Activated CD4-positive, alpha-beta T cell treated with anti-CD3 and anti-CD28 coated beads, Interleukin-2, amount 50 U/mL, for 1 hour (primary cell): ENCODE measurements around the gene STRAP.
A peak's percentile ranks its signal among the peaks of the same experiment; 100 is the strongest.
"Not testable (repeated sequence)": the region's sequence is repeated elsewhere in the genome, so short reads cannot be mapped to it uniquely, and the experiment has no call there.

Experiments used
- DNase-seq: peaks from one replicate; pipeline ENCODE4 v3.0.0-alpha.2; 2020

STRAP gene

DNA sequence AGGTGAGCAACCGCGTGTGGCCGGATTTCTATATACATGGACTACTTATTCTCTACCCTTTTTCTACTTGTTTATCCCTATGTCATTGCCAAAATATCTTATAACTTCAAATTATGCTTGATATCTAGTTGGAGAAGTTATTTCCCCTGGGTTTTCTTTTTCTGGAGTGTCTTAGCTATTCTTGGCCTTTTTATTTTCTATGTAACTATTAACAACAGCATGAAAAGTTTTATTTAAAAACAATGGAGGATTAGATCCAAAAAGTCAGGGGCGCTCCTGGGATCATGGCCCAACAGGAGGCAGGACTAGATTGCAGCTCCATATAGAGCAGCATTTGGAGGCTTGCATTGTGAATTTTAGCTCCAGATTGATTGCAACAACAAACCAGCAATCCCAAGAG is 8.6 kb upstream of the STRAP start:
- DNase-seq, result no peak

DNA sequence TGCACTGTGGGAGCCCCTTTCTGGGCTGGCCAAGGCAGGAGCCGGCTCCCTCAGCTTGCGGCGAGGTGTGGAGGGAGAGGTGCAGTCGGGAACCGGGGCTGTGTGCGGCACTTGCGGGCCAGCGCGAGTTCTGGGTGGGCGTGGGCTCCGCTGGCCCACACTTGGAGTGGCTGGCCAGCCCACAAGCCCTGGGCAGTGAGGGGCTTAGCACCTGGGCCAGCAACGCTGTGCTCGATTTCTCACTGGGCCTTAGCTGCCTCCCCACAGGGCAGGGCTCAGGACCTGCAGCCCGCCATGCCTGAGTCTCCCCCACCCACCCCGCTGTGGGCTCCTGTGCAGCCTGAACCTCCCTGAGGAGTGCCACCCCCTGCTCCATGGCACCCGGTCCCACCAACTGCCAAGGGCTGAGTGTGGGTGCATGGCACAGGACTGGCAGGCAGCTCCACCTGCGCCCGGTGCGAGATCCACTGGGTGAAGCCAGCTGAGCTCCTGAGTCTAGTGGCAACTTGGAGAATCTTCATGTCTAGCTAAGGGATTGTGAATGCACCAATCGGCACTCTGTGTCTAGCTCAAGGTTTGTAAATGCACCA is 7.5 kb upstream of the STRAP start:
- DNase-seq, result not testable (repeated sequence)

DNA sequence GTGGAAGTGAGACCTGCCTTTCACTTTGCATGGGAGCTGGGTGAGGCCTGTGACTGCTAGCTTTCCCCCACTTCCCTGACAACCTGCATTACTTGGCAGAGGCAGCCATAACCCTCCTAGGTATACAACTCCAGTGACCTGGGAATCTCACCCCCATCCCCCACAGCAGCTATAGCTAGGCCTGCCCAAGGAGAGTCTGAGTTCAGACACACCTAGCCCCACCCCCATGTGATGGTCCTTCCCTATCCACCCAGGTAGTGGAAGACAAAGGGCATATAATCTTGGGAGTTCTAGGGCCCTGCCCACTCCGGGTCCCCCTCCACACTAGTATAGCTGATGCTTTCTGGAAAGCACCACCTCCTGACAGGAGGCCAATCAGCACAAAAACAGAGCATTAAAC is 6.3 kb upstream of the STRAP start:
- DNase-seq, result no peak

DNA sequence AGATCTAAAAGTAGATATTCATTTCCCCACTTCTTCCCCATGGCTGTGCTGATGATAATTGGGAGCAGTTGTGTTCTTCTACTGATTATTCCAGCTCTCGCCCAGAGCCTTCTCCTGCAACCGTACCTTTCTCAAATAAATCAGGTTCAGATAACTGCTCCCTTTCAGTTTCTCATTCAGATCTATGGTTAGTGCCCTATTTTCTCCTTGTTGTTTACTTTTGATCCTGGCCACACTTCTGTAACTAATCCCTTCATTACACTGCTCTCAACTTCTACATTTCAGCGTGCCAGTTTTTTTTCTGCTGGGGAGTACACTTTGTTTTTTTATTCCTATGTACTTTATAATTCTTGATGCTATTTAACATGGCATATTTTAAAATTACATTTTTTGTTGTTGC is 2.8 kb upstream of the STRAP start:
- no peak for DNase-seq

DNA sequence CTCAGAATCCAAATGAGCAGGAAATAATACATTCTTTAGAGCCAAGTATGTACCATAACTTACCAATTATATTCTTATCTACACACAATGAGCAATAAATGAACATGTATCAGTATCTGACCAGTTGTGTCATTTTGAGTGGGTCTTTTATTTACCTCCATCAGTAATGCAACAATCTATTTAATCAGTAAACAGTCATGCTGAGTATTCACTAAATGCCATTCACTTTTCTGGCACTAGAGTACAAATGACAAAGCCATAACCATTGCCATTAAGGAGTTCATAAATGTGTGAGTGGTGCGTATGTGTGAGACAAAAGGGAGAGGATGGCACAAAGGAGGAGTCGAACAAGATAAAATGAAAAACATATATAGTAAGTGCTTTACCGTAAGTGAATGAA is 1.5 kb upstream of the STRAP start:
- no peak for DNase-seq

DNA sequence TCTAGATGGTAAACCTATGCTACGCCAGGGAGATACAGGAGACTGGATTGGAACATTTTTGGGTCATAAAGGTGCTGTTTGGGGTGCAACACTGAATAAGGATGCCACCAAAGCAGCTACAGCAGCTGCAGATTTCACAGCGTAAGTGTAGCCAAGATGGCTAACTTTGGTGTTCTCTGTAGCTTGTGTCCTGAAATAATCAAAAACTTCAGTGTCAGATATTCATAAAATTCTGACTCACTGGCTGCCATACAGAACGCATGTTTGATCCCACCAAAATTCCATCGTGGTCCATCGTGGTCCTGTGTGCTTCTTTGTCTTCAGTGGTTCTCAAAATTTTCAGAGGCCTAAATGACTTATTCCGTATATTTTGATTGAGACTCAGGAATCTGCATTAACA is 1.3 kb downstream of the STRAP start:
- DNase-seq, result no peak

DNA sequence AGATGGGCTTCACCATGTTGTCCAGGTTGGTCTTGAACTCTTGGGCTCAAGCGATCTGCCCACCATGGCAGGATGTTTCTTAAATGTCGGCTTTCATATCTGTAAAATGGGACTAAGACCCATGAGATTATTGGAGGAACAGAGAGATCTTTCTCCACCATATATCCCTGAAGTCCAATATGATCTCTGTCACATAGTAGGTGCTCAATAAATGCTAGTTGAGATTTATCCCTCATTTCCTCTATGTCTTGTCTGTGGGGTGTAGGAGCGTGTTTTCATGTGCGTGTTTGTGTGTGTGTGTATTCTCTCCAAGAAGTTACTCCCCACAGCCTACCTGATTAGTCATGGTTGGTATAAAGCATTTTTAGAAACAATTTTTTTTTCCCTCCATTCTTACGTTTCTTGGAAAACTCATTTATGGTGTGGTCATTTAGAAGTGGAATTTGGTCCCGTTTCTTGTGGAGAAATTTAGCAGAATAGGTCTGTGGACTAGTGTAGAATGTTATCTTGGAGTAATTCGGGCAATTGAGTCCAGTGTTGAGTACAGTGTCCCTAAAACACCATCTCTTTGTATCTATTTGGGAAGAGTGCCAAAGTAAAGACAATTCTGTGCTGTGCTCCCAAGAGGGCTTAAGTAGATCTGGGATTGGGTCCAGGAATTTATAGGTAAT is 4.3 kb downstream of the STRAP start:
- DNase-seq, result no peak

DNA sequence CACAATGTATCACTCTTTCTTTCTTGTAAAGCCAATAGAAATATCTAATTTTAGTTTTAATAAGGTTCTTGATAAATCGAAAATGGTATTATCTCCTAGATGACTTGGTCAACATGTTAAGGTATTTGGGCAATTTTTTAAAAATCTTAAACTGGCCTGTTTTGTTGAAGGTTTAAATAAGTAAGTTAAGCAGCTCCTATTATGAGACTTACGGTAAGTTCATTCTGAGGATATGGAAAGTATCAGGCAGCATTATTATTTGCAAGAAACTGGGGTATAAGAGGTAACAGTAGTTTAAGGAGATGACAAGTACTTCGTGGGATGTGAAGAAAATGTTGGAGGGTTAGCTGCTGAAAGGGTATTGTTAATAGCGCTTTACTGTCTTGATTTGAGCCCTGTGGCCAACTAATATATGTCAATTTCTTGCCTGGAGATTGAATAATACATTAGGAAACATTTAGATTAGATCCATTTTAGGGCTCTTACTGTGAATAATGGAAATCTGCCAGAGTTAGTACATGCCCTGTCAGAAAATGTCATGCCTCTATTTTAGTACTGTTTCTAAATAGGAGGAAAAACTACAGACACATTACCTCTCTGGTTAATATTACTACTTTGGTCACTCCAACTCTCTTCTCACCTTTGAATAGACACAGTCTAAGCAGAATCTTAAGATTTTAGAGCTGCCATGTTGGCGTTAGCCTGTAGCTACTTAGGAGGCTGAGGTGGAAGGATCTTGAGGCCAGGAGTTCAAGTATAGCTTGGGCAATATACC is 5.0 kb downstream of the STRAP start:
- DNase-seq, result no peak

DNA sequence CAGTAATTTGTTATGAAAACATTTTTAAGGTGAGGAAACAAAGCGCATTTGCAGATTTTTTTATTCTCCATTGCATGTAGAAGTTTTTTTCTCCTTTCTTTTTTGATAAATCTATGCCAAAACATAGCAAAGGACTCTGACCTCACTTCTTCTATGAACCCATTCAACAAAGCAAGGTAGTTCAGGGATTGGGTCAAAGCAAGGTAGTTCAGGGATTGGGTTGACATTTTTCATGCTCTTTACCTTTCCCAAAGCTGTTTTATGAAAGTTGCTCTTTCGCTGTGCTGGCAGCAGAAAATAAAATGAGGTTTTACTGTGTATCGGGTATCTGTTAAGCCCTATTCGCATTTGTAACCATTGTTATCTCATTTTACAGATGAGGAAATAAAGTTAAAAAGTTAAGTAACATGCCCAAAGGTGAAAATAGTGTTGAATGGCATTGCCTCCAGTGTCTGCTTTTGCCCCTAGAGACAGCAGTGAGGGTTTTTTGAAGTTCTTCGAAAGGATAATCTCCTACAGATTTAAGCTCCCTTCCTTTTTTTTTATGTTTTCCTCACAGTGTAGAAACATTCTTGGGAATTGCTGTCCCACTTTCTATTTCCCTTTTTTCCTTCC is 10.6 kb downstream of the STRAP start:
- no peak for DNase-seq

DNA sequence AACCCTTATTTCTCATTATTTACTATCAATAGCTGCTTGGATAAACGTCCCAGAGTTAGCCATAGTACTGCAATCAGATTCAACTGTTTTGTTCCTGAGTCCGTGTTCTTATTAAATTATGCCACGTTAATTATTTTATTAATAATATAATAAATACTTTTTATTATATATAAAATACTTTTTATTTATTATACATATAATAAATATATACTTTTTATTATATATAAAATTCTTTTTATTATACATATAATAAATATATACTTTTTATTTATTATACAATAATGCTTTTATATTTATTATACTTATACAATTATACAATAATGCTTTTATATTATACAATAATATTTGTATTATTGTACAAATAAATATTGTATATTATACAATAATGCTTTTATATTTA is 11.1 kb downstream of the STRAP start:
- no peak for DNase-seq

DNA sequence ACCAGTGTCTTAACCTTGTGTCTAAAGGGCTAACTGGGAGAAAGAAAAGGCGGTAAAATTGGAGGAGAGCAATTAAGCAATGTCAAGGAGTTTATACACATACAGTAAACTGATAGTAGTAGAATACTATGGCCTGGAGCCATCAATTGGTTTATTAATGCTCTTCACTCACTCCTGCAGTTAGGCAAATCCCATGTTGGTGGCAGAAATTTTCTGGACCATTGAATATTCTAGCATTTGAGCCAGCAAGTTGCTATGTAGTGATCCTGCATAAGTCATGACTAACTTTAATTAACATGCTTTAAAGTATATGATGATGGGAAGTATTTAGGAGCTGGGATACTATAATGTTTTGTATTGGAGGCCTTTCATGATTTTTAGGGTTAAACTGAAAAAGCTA is 14.7 kb downstream of the STRAP start:
- no peak for DNase-seq

DNA sequence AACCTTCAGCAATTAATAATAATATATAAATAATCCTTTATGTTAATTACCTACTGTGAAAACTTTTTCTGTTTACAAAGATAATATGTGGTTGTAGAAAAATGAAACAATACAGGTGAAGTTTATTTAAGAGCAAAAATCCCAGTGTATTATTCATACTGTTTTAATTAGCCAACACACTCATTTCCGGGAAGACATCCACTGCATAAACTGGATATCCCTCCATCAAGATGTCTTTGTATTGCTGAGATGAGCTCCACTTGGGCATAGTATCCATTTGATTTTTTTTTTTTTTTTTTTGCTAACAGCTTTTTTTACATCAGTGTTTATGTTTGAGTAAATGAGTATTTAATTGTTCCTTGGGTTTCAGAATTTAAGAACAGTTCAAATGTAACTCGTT is 15.2 kb downstream of the STRAP start:
- no peak for DNase-seq

DNA sequence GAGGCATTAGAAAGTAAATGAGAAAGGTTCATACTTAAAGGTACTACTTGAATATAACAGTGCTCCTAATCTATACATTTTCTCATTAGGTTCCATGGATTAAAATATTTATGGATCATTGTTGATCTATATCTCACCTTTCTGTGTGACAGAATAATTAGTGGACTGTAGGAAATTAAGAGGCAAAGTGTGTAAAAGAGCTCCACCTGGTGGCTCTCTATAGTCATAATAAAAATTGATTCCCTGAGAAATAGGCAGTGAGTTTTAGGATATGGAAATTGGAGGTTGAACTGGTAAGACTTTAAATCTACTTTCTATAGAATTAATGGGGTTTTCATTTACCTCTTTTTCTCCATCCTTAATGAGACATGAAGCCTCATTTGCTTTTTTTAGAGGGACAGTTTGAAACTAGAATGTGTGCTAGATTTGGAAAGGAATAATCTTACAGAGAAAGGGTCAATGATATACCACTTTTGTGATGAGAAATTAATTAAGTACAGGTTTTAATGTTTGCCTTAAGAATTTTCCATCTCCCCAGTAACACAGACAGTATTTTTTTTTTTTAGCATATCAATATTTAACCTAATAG is 17.2 kb downstream of the STRAP start:
- no peak for DNase-seq

DNA sequence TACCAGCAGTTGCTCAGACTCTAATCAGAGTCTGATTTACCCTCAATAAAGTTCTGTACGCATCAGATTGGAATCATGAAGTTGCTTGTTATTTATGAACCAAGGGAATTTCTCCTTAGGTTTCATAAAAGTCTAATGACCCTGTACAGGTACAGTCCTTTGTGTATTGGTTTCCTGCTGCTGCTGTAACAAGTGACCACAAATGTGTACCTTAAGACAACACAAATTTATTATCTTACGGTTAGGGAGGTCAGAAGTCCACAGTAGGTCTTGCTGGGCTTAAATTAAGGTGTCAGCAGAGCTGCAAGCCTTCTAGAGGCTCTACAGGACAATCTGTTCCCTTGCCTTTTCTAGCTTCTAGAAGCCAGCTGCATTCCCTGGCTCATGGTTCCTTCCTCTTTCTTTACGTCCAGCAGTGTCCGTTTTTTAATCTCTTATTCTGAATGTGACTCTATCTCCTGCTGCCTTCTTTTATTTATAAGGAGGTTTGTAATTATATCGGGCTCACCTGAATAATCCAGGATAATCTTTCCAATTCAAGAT is 22.3 kb downstream of the STRAP start:
- no peak for DNase-seq

DNA sequence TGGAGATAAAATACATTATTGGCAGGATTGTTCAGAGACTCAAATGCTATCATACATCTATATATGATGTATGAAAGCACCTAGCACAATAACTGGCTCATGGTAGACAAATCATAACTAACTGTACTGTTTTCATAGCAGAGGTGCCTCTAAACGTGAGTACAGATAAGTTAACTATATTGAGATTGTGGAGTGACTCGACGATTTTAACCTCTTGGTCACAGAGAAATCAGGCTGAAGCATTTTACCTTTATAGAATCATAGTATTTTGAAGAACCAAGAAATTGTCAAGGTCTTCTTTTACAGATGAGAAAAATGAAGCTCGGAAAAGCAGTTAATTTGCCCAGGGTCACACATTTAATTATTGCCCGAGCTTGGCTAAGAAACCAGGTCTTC is 28.3 kb downstream of the STRAP start:
- DNase-seq, result no peak

DNA sequence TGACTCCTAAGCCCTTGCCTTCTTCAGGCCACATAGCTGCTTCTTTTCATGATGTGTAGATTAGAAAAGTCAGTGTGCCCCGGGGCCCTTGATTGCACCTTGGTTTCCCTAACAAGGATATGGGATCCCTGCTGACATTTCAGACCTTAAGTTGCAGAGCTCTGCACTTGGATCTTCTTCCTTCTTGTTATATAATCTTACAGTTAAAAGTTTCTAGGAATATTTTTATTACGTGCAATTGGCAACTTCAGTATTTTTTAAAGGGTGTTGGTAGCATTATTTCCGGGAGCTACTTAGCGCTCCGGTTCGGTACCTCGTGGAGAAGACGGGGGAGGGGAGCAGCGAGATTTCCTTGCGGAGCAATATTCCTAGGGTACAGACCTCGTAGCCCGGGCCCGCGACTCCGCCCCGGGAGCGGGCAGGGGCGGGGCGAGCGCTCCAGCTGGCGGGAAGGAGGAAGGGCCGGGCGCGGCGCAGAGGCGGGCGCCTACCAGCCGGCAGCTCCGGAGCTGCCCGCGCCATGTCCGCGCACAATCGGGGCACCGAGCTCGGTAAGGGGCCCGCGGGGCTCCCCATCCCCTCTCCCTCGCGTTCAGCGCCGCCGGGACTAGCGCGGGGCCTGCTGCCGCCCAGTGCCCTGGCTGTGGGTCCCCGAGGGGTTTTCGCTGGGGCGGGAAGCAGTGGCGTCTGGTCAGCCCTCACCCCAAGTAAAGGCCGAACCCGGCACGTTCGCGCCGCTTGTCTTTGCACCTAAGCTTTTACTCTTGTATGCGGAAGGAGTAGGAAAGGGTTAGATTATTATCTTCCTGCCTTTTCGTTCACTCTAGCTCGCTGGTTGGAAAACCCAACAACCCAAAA is 28.9 kb downstream of the STRAP start, which contains the start of gene DERA:
TSS of gene DERA (plus strand) at position 469 of the 858 bp plus-strand sequence. CDS start at position 521, 52 bp downstream.
- DNase-seq, result peak; percentile 44

DNA sequence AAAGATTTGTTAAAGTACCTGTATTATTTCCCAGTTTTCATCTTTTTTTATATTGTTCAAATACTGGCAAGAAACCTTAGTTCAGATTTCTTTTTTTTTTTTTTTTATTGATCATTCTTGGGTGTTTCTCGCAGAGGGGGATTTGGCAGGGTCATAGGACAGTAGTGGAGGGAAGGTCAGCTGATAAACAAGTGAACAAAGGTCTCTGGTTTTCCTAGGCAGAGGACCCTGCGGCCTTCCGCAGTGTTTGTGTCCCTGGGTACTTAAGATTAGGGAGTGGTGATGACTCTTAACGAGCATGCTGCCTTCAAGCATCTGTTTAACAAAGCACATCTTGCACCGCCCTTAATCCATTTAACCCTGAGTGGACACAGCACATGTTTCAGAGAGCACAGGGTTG is 29.7 kb downstream of the STRAP start:
- not testable (repeated sequence) for DNase-seq

DNA sequence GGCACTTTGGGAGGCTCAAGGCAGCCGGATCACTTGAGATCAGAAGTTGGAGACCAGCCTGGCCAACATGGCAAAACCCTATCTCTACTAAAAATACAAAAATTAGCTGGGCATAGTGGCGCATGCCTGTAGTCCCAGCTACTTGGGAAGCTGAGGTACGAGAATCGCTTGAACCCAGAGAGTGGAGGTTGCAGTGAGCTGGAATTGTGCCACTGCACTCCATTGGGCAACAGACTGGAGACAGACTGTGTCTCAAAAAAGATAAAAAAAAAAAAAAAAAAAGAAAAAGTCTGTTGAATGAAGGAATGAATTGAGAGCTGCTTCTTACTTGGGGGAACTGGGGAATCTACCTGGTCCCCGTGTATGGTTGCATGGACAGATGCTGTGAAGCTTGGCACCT is 31.9 kb downstream of the STRAP start:
- DNase-seq, result not testable (repeated sequence)

DNA sequence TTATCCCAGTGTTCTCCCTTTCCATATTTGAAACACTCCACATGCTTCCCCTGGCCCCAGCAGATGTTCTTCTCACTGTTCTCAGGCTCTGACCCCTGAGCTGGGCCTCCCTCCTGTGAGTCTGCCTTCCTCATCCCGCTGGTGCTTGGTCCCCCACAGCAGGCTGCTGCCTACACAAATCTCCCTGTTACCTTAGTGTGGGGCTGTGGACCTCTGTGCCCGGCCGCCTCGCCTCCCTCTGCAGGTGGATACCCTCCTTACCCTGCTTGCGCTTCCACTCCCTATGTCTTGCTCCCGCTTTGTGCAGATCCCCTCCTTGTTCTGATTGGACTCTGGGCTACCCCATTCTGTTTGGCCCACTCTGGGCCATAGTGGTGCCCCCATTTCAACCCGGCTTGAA is 35.9 kb downstream of the STRAP start:
- DNase-seq, result no peak

DNA sequence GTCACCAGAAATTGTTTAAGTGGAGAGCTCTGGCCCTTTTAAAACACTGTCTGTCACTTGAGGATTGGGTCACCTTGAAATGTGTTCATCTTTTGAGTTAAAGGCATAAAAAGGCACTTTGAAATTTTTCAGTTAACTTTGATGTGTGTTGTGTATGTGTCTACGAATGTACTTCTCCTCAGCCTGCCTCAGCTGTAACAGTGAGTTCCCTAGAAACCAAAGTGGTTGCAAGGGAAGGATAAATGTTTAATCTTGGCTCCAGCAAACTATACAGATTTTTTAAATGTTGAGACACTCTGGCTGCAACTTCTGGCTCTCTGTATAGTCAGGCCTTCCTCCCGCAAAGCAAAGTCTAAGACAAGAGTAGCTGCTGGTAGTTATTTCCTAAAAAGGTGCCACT is 37.2 kb downstream of the STRAP start:
- DNase-seq, result no peak

DNA sequence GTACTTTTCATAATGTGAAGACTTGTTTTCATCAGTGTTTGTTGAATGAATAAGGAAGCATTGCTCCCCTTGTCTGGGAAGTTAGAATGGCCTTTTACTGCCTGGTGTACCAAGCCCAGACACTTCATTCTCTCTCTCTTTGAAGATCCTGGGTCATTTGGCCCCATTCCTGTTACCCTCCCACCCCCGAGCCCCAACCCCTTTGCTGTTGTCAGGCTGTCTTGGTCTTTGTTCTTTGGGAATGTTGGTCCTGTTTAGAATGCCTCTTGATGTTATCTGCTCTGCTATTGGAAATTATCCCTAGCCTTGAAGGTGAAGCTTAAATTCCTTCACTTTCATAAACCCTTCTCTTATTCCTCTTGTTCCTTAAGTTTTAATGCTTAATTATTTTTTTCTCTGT is 42.8 kb downstream of the STRAP start:
- DNase-seq, result no peak

DNA sequence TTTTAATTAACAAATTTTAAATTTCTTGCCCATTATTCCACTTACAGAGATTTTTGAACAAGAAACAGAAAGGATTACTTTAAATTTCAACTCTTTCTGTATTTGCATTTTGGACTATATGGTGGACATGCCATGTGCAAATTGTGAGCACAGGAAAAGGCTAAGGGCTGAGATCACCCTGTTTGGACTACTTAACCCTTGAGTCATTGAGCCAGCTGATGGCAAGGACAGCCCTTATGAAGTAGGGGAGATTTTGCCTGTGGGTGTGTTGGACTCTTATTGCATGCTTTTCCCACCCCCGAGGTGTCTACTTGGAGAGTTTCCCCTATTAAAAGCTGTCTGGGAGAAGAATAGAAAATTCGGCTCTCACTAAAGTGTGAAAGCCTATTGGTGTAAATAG is 46.2 kb downstream of the STRAP start:
- DNase-seq, result no peak
